GM12878 (cell line): ENCODE measurements around the gene TAF11. TPM values are rescaled to one million over a fixed set of nuclear protein-coding genes. Genes with fewer than 3 reads are reported as not detected.

Experiments
- CREB1 ChIP-seq: IDR thresholded peaks from 2 replicates; pipeline ENCODE4 v1.6.1; 2012; ENCODE audit warnings: low read depth, mild to moderate bottlenecking, inconsistent platforms
- ESRRA ChIP-seq: IDR thresholded peaks from 2 replicates; pipeline ENCODE4 v1.6.1; 2012; ENCODE audit warnings: mild to moderate bottlenecking, low read length, improper control_type of control experiment
- FOS ChIP-seq: IDR thresholded peaks from 3 replicates; pipeline ENCODE4 v1.6.1; 2011; ENCODE audit warnings: borderline replicate concordance; ENCODE audit not compliant: insufficient read length; ENCODE audit errors: extremely low read depth
- KLF5 ChIP-seq: fragments of 450-650 bp; IDR thresholded peaks from 2 replicates; pipeline ENCODE4 v1.6.1; 2014; ENCODE audit warnings: mild to moderate bottlenecking; ENCODE audit not compliant: partially characterized antibody
- MEF2A ChIP-seq: IDR thresholded peaks from 2 replicates; pipeline ENCODE4 v1.6.1; 2011; ENCODE audit warnings: low read depth, mild to moderate bottlenecking, low read length, moderate library complexity; ENCODE audit not compliant: insufficient read depth
- NBN ChIP-seq: fragments of 450-650 bp; IDR thresholded peaks from 2 replicates; pipeline ENCODE4 v1.6.1; 2016
- NFXL1 ChIP-seq: fragments of 450-650 bp; IDR thresholded peaks from 2 replicates; pipeline ENCODE4 v1.6.1; 2017; ENCODE audit warnings: antibody characterized with exemption, mild to moderate bottlenecking, borderline replicate concordance
- NFYB ChIP-seq: IDR thresholded peaks from 2 replicates; pipeline ENCODE4 v1.6.1; 2011; ENCODE audit warnings: low read depth, mild to moderate bottlenecking, low read length, improper control_type of control experiment, moderate library complexity; ENCODE audit not compliant: insufficient read depth
- RCOR1 ChIP-seq: conservative IDR thresholded peaks from 2 replicates; pipeline ENCODE4 v1.6.1; 2012; ENCODE audit warnings: low read depth, low read length, improper control_type of control experiment
- SIN3A ChIP-seq: IDR thresholded peaks from 2 replicates; pipeline ENCODE4 v1.6.1; 2012; ENCODE audit warnings: low read depth, low read length, improper control_type of control experiment
- SIX5 ChIP-seq: IDR thresholded peaks from 2 replicates; pipeline ENCODE4 v1.6.1; 2011; ENCODE audit warnings: mild to moderate bottlenecking, low read depth, low read length, moderate library complexity; ENCODE audit not compliant: severe bottlenecking
- SMAD1 ChIP-seq: fragments of 450-650 bp; IDR thresholded peaks from 2 replicates; pipeline ENCODE4 v1.6.1; 2018; ENCODE audit warnings: mild to moderate bottlenecking, low read depth; ENCODE audit not compliant: partially characterized antibody
- SPI1 ChIP-seq: IDR thresholded peaks from 2 replicates; pipeline ENCODE4 v1.6.1; 2011; ENCODE audit warnings: low read depth, mild to moderate bottlenecking, low read length, moderate library complexity, borderline replicate concordance; ENCODE audit not compliant: insufficient read depth
- STAT3 ChIP-seq: IDR thresholded peaks from 2 replicates; pipeline ENCODE4 v1.6.1; 2011; ENCODE audit warnings: low read depth, low read length, improper control_type of control experiment
- TAF1 ChIP-seq: IDR thresholded peaks from 2 replicates; pipeline ENCODE4 v1.6.1; 2011; ENCODE audit warnings: mild to moderate bottlenecking, low read depth, low read length, borderline replicate concordance
- polyA plus RNA-seq, 11 experiments: library from polyadenylated mRNA; depleted of rRNA in 4 of 11; unstranded in 6 of 11; stranded (reverse) in 5 of 11; fragments of >200 nt; fragmentation: Nextera tagmentation in 4 of 11; fragmentation: Illumina TruSeq in 1 of 11; extraction: Ambion mirVana in 4 of 11; extraction: Trizol in 1 of 11; gene quantifications; 1 replicate in 1 of 11; 2 replicates in 10 of 11; pipeline versions ENCODE4 v1.2.1 to v1.2.3, GENCODE V29; 2011 to 2016; ENCODE audit warnings: inconsistent platforms in 2 of 11, missing spikeins in 2 of 11, low read depth in 1 of 11
- total RNA-seq, 4 experiments: library from RNA; depleted of rRNA in 3 of 4; stranded (reverse); fragments of >200 nt in 3 of 4; fragmentation: Illumina TruSeq in 1 of 4; extraction: Trizol in 1 of 4; gene quantifications; 2 replicates each; pipeline versions ENCODE4 v1.2.1 to v1.2.3, GENCODE V29; 2013 to 2021
- TF ChIP-seq, protein P1 (sequence below): fragments of 450-650 bp; formaldehyde crosslinking; IDR thresholded peaks from 2 replicates; pipeline ENCODE4 v1.4.0; 2022; ENCODE audit warnings: mild to moderate bottlenecking, moderate library complexity
- TF ChIP-seq, protein P2 (sequence below): IDR thresholded peaks from 2 replicates; pipeline ENCODE4 v1.6.1; 2011; ENCODE audit warnings: borderline replicate concordance, low read depth, mild to moderate bottlenecking, moderate library complexity, mixed read lengths, low read length; ENCODE audit not compliant: insufficient read depth; ENCODE audit errors: extremely low read length
- TF ChIP-seq, protein P3 (sequence below): fragments of 450-650 bp; IDR thresholded peaks from 2 replicates; pipeline ENCODE4 v1.6.1; 2017; ENCODE audit warnings: low read depth, mild to moderate bottlenecking, moderate library complexity
- TF ChIP-seq, protein P4 (sequence below): fragments of 150-350 bp; IDR thresholded peaks from 2 replicates; pipeline ENCODE4 v1.6.1; 2014; ENCODE audit warnings: mild to moderate bottlenecking, low read depth, low read length

Gene TAF11
- total and polyA plus RNA-seq, 10 of the 15 experiments (the other 5 are each of a cell fraction or from before 2014, with no cell fraction given), result 24.6 to 59.2 (median 32.0) TPM

DNA sequence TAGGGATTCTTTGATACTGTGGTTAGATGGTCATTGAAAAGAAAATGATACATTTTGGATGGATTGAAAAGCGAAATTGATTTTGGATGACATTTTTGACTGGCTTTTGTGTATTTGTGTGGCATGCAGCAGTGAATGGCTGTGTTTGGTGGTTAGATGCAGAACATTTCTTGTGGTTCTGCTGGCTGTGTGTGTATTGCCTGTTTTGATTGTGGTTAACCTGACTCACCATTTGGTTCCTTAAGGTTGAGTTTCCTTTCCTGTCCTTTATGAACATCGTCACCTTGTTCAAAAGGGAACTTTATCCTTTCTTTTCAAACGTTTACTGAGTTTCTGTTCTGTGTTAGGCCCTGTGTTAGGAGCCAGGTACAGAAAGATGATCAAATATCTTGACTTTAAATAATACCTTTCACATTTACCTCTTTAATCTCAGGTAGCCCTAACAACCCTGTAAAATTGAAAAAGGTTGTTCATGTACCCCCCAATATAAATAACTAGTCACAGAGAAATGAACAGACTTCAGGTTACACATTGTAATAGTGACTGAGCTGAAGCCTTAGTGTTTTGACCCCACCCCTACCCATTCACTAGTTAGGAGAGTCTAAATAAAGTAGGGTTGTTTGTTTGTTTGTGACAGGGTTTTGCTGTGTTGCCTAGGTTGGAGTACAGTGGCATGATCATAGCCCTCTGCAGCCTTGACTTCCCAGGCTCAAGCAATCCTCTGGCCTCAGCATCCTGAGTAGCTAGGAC lies 25.0 kb upstream of the TAF11 start (continued):
- TF ChIP-seq, protein P1, sequence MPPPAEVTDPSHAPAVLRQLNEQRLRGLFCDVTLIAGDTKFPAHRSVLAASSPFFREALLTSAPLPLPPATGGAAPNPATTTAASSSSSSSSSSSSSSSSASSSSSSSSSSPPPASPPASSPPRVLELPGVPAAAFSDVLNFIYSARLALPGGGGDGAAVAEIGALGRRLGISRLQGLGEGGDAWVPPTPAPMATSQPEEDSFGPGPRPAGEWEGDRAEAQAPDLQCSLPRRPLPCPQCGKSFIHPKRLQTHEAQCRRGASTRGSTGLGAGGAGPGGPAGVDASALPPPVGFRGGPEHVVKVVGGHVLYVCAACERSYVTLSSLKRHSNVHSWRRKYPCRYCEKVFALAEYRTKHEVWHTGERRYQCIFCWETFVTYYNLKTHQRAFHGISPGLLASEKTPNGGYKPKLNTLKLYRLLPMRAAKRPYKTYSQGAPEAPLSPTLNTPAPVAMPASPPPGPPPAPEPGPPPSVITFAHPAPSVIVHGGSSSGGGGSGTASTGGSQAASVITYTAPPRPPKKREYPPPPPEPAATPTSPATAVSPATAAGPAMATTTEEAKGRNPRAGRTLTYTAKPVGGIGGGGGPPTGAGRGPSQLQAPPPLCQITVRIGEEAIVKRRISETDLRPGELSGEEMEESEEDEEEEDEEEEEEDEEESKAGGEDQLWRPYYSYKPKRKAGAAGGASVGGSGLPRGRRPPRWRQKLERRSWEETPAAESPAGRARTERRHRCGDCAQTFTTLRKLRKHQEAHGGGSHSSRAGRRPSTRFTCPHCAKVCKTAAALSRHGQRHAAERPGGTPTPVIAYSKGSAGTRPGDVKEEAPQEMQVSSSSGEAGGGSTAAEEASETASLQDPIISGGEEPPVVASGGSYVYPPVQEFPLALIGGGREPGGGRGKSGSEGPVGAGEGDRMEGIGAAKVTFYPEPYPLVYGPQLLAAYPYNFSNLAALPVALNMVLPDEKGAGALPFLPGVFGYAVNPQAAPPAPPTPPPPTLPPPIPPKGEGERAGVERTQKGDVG (CRISPR knock-in tag), result no peak
- no peak for TF ChIP-seq MEF2A
- TF ChIP-seq TAF1, result no peak
- no peak for TF ChIP-seq KLF5
- TF ChIP-seq, protein P2, sequence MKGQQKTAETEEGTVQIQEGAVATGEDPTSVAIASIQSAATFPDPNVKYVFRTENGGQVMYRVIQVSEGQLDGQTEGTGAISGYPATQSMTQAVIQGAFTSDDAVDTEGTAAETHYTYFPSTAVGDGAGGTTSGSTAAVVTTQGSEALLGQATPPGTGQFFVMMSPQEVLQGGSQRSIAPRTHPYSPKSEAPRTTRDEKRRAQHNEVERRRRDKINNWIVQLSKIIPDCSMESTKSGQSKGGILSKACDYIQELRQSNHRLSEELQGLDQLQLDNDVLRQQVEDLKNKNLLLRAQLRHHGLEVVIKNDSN, result no peak
- TF ChIP-seq CREB1, result 0 out of 2 replicates have a peak, but pooled peaks have one; percentile 23
- no peak for TF ChIP-seq SIX5
- no peak for TF ChIP-seq FOS
- TF ChIP-seq SIN3A, result no peak
- no peak for TF ChIP-seq SMAD1
- TF ChIP-seq NFXL1, result no peak
- TF ChIP-seq RCOR1, result no peak
- TF ChIP-seq, protein P3, sequence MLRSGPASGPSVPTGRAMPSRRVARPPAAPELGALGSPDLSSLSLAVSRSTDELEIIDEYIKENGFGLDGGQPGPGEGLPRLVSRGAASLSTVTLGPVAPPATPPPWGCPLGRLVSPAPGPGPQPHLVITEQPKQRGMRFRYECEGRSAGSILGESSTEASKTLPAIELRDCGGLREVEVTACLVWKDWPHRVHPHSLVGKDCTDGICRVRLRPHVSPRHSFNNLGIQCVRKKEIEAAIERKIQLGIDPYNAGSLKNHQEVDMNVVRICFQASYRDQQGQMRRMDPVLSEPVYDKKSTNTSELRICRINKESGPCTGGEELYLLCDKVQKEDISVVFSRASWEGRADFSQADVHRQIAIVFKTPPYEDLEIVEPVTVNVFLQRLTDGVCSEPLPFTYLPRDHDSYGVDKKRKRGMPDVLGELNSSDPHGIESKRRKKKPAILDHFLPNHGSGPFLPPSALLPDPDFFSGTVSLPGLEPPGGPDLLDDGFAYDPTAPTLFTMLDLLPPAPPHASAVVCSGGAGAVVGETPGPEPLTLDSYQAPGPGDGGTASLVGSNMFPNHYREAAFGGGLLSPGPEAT, result no peak
- no peak for TF ChIP-seq STAT3
- TF ChIP-seq, protein P4, sequence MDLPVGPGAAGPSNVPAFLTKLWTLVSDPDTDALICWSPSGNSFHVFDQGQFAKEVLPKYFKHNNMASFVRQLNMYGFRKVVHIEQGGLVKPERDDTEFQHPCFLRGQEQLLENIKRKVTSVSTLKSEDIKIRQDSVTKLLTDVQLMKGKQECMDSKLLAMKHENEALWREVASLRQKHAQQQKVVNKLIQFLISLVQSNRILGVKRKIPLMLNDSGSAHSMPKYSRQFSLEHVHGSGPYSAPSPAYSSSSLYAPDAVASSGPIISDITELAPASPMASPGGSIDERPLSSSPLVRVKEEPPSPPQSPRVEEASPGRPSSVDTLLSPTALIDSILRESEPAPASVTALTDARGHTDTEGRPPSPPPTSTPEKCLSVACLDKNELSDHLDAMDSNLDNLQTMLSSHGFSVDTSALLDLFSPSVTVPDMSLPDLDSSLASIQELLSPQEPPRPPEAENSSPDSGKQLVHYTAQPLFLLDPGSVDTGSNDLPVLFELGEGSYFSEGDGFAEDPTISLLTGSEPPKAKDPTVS, result no peak
- TF ChIP-seq ESRRA, result no peak
- TF ChIP-seq NBN, result no peak
- TF ChIP-seq NFYB, result no peak
- no peak for TF ChIP-seq SPI1
